NB4 (cell line): ENCODE data around the gene KRTAP5-9.

Experiments used
- DNase-seq: peaks from one replicate; pipeline ENCODE4 v3.0.0; 2010; ENCODE audit warnings: low read depth
- H3K4me3 ChIP-seq: one replicate; pipeline ENCODE4 v1.5.1; 2011; ENCODE audit warnings: mild to moderate bottlenecking, low read depth, low read length, moderate library complexity
- MYC ChIP-seq: IDR thresholded peaks from 2 replicates; pipeline ENCODE4 v1.6.1; 2011; ENCODE audit warnings: low read depth, low read length
- POLR2A ChIP-seq: IDR thresholded peaks from 2 replicates; pipeline ENCODE4 v1.6.1; 2011; ENCODE audit warnings: mild to moderate bottlenecking; ENCODE audit not compliant: insufficient read length; ENCODE audit errors: extremely low read depth
- TF ChIP-seq, protein P1 (sequence below): IDR thresholded peaks from 2 replicates; pipeline ENCODE4 v1.6.1; 2011; ENCODE audit warnings: low read depth, low read length
- TF ChIP-seq, protein P2 (sequence below): IDR thresholded peaks from one replicate; pipeline ENCODE4 v1.5.1; 2012; ENCODE audit warnings: low read depth, low read length

KRTAP5-9 gene

DNA sequence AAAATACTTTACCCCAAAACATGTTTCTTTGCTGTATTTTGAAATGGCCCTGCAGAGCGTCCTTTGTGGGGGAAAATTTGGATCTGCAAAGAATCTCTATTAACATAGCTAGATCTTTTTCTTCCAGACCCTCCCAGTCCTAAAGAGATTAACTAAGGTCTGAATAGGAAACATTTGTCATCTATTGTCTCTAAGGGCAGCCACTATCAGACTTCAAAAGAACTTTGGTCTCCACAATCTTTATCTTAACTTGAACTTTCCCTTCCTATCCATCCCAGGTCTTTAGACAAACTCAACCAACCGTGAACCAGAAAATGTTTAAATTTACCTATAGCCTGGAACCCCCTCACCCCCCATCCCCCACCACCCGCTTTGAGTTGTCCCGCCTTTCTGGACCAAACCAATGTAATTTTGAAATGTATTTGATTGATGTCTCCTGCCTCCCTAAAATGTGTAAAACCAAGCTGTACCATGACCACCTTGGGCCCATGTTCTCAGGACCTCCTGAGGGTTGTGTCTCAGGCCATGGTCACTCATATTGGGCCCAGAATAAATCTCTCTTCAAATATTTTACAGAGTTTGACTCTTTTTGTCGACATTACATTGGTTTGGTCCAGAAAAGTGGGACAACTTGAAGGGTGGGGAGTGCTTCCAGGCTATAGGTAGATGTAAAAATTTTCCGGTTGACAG is 3.5 kb upstream of the KRTAP5-9 start:
- H3K4me3 ChIP-seq = no peak overlapping the region
- TF ChIP-seq, protein P1, sequence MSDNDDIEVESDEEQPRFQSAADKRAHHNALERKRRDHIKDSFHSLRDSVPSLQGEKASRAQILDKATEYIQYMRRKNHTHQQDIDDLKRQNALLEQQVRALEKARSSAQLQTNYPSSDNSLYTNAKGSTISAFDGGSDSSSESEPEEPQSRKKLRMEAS = no peak
- TF ChIP-seq, protein P2, sequence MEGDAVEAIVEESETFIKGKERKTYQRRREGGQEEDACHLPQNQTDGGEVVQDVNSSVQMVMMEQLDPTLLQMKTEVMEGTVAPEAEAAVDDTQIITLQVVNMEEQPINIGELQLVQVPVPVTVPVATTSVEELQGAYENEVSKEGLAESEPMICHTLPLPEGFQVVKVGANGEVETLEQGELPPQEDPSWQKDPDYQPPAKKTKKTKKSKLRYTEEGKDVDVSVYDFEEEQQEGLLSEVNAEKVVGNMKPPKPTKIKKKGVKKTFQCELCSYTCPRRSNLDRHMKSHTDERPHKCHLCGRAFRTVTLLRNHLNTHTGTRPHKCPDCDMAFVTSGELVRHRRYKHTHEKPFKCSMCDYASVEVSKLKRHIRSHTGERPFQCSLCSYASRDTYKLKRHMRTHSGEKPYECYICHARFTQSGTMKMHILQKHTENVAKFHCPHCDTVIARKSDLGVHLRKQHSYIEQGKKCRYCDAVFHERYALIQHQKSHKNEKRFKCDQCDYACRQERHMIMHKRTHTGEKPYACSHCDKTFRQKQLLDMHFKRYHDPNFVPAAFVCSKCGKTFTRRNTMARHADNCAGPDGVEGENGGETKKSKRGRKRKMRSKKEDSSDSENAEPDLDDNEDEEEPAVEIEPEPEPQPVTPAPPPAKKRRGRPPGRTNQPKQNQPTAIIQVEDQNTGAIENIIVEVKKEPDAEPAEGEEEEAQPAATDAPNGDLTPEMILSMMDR = no peak
- TF ChIP-seq POLR2A (no peak), MYC (no peak)
- no peak for DNase-seq

DNA sequence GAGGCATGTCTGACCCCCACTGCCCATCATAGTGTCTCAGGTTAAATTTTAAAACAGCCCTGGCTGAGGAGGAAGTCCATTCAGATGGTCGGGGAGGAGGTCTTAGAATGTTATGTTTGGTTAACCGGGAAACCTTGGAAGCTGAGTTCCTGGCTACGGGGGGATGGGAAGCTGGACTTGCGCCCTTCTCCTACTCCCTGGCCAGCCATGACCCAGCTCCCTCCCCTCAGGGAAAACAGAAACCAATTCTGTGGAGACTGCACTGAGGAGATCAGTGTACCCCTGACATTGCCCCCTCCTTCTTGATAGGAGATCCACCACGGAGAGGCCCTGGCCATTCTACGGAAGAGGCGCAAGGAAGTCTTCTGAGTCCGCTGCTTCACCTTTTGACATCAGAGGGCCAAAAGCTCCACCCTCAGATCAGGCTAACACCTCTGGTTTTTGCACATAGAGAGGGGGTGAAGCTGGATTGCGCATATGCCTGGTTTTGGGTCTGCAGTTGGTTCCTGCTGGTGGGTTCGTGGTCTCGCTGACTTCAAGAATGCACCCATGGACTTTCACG is 2.7 kb upstream of the KRTAP5-9 start:
- TF ChIP-seq, protein P1 = no peak
- TF ChIP-seq POLR2A (no peak), MYC (no peak)
- TF ChIP-seq, protein P2 = no peak
- H3K4me3 ChIP-seq = no peak overlapping the region
- no peak for DNase-seq

DNA sequence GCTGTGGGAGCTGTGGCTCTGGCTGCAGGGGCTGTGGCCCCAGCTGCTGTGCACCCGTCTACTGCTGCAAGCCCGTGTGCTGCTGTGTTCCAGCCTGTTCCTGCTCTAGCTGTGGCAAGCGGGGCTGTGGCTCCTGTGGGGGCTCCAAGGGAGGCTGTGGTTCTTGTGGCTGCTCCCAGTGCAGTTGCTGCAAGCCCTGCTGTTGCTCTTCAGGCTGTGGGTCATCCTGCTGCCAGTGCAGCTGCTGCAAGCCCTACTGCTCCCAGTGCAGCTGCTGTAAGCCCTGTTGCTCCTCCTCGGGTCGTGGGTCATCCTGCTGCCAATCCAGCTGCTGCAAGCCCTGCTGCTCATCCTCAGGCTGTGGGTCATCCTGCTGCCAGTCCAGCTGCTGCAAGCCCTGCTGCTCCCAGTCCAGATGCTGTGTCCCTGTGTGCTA is 514 bp downstream of the KRTAP5-9 start:
- DNase-seq = peak; percentile 64

DNA sequence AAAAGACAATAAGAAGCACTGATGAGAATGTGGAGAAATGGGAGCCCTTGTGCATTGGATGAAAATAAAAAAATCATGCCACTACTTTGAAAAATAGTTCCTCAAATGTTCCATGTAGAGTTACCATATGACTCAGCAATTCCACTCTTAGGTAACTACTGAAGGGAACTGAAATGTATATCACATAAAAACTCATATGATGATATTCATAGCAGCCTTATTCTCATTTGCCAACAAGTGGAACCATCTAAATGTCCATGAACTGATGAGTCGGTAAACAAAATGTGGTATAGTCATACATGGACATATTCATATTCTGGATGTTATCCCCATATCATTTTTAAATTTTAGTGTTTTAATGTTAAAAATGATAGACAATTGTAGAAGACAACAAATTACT is 3.5 kb downstream of the KRTAP5-9 start:
- TF ChIP-seq, protein P1 = no peak
- TF ChIP-seq, protein P2 = no peak
- no peak for TF ChIP-seq MYC
- TF ChIP-seq POLR2A = no peak
- no peak overlapping the region for H3K4me3 ChIP-seq
- peak; percentile 69 for DNase-seq

More for the DNA sequence above, 514 bp downstream of the KRTAP5-9 start:
- H3K4me3 ChIP-seq = no peak overlapping the region
- TF ChIP-seq, protein P2 = no peak
- TF ChIP-seq POLR2A = no peak
- TF ChIP-seq, protein P1 = no peak
- TF ChIP-seq MYC = no peak

DNA sequence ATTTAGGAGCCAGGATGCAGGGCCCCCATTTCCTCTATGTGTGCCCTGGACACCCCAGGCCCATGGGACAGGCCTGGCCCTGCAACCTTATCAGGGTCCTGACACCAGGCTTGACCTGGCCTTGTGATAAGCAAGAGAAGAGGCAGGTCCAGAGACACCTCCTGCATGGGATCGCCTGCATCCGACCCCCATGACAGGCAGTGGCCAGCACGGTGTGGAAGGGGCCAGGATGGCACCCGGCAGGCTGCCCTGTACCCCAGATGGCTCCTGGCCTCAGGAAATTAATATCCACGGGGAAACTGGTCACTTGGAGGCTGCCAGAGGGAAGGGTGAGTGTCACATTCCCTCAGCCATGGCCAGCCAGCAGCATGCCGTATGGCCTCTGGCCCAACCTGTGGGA is 6.8 kb downstream of the KRTAP5-9 start:
- TF ChIP-seq, protein P1 = no peak
- TF ChIP-seq MYC (no peak), POLR2A (no peak)
- TF ChIP-seq, protein P2 = no peak
- no peak overlapping the region for H3K4me3 ChIP-seq
- DNase-seq = no peak
